Measurements from ENCODE around the gene PAPPA. TPM values are rescaled to one million over a fixed set of nuclear protein-coding genes. Genes with fewer than 3 reads are reported as not detected.

PAPPA gene
- total RNA-seq, 2 experiments from 2014 or later: not detected

- H3K9me3 ChIP-seq (ENCODE audit: low read length): no peaks in the 10 kb centered on the region
- H3K79me2 ChIP-seq (ENCODE audit: insufficient read depth, low read depth, low read length): no peaks in the 10 kb centered on the region
- intact Hi-C loops (cut with micrococcal nuclease; ENCODE audit: unreplicated experiment): no loop called here
- no peak overlapping the region for H3K4me3 ChIP-seq (ENCODE audit: low read depth, low read length, poor library complexity, severe bottlenecking)
- POLR2A ChIA-PET: no interaction called here
- no peak overlapping the region for H3K27ac ChIP-seq (ENCODE audit: low read depth, low read length, poor library complexity, severe bottlenecking)
- CTCF ChIA-PET (ENCODE audit: unreplicated experiment): no interaction called here
- no peaks in the 10 kb centered on the region for H4K20me1 ChIP-seq (ENCODE audit: insufficient read depth, low read length)
- no peak overlapping the region for H2AFZ ChIP-seq (ENCODE audit: low read length)
- no TSS peak for BruUV-seq (replicated peaks)
- H3K4me2 ChIP-seq (ENCODE audit: low read length): no peak overlapping the region
- no peak for TF ChIP-seq EZH2phosphoT487 (IDR thresholded peaks at IDR 0.05; ENCODE audit: borderline replicate concordance, low read depth, low read length)
- TF ChIP-seq CTCF (conservative IDR thresholded peaks at IDR 0.05; ENCODE audit: low read length): no peak
- H3K4me1 ChIP-seq (ENCODE audit: insufficient read depth, low read length, poor library complexity, severe bottlenecking): no peaks in the 10 kb centered on the region
- DNase-seq (ENCODE audit: low spot score): no peak
- no peaks in the 10 kb centered on the region for H3K9me2 ChIP-seq (ENCODE audit: insufficient read depth, low read length)
- no peaks in the 10 kb centered on the region for H3K36me3 ChIP-seq (ENCODE audit: insufficient read depth, low read length)
Measured at GRCh38 chr9:116209414-116210116, 56.0 kb downstream of the PAPPA start.

GRCh38 chr9:116212986-116213692 lies 59.5 kb downstream of the PAPPA start:
- Histone ChIP-seq H3K36me3 (ENCODE audit: insufficient read depth, low read length) (no peaks in the 10 kb centered on the region), H3K4me3 (ENCODE audit: low read depth, low read length, poor library complexity, severe bottlenecking) (no peak overlapping the region), H2AFZ (ENCODE audit: low read length) (no peak overlapping the region), H3K4me1 (ENCODE audit: insufficient read depth, low read length, poor library complexity, severe bottlenecking) (no peaks in the 10 kb centered on the region), H3K79me2 (ENCODE audit: insufficient read depth, low read depth, low read length) (no peaks in the 10 kb centered on the region), H3K9me2 (ENCODE audit: insufficient read depth, low read length) (no peaks in the 10 kb centered on the region), H3K4me2 (ENCODE audit: low read length) (no peak overlapping the region), H3K27ac (ENCODE audit: low read depth, low read length, poor library complexity, severe bottlenecking) (no peak overlapping the region), H3K9me3 (ENCODE audit: low read length) (no peaks in the 10 kb centered on the region), H4K20me1 (ENCODE audit: insufficient read depth, low read length) (no peaks in the 10 kb centered on the region)
- no peak for TF ChIP-seq EZH2phosphoT487 (IDR thresholded peaks at IDR 0.05; ENCODE audit: borderline replicate concordance, low read depth, low read length)
- TF ChIP-seq CTCF (conservative IDR thresholded peaks at IDR 0.05; ENCODE audit: low read length): no peak
- POLR2A ChIA-PET: interaction anchor here (0.7 to 1.0 kb wide), 2 partner anchors 10 to 610 kb away, joined by 3 read pairs; no protein-coding TSS in a partner anchor
- BruUV-seq (replicated peaks): no TSS peak
- intact Hi-C loops (cut with micrococcal nuclease; ENCODE audit: unreplicated experiment): no loop called here
- no peak for DNase-seq (ENCODE audit: low spot score)
- CTCF ChIA-PET (ENCODE audit: unreplicated experiment): no interaction called here

DNA sequence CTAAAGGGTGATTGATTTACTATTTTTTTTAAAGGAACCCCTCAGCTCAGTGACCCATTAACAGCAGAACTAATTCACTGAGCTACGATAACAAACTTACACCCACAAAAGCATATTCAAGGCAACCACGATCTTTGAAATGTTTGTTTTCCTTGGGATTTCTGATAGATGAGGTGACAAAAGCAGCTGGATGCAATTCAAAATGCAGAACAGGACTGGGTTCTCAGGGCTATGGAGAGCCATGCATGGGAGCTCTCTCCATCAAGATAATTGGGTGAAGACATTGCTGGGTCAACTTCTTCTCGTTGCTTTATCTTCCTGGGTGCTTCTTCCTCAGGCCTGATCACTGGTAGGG lies 60.1 kb downstream of the PAPPA start:
- Histone ChIP-seq H3K9me3 (ENCODE audit: low read length) (no peaks in the 10 kb centered on the region), H3K4me2 (ENCODE audit: low read length) (no peak overlapping the region), H3K27ac (ENCODE audit: low read depth, low read length, poor library complexity, severe bottlenecking) (no peak overlapping the region), H2AFZ (ENCODE audit: low read length) (no peak overlapping the region), H3K36me3 (ENCODE audit: insufficient read depth, low read length) (no peaks in the 10 kb centered on the region), H3K4me3 (ENCODE audit: low read depth, low read length, poor library complexity, severe bottlenecking) (no peak overlapping the region), H3K4me1 (ENCODE audit: insufficient read depth, low read length, poor library complexity, severe bottlenecking) (no peaks in the 10 kb centered on the region), H3K79me2 (ENCODE audit: insufficient read depth, low read depth, low read length) (no peaks in the 10 kb centered on the region), H4K20me1 (ENCODE audit: insufficient read depth, low read length) (no peaks in the 10 kb centered on the region), H3K9me2 (ENCODE audit: insufficient read depth, low read length) (no peaks in the 10 kb centered on the region)
- TF ChIP-seq CTCF (conservative IDR thresholded peaks at IDR 0.05; ENCODE audit: low read length) (no peak), EZH2phosphoT487 (IDR thresholded peaks at IDR 0.05; ENCODE audit: borderline replicate concordance, low read depth, low read length) (no peak)
- no peak for DNase-seq (ENCODE audit: low spot score)
- ChIA-PET CTCF (ENCODE audit: unreplicated experiment) (no interaction called here), POLR2A (interaction anchor here (1.0 kb wide), 1 partner anchor 10 kb away, joined by 3 read pairs; no protein-coding TSS in a partner anchor)
- intact Hi-C loops (cut with micrococcal nuclease; ENCODE audit: unreplicated experiment): no loop called here
- BruUV-seq (replicated peaks): no TSS peak
